Stimulated activated naive CD4-positive, alpha-beta T cell (primary cell): ENCODE results near the gene LENEP.

Experiments used
- DNase-seq, 6 experiments: peaks; one replicate each; lab custom pipeline; 2025; lab: John Stamatoyannopoulos, UW

LENEP gene, protein sequence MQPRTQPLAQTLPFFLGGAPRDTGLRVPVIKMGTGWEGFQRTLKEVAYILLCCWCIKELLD

DNA sequence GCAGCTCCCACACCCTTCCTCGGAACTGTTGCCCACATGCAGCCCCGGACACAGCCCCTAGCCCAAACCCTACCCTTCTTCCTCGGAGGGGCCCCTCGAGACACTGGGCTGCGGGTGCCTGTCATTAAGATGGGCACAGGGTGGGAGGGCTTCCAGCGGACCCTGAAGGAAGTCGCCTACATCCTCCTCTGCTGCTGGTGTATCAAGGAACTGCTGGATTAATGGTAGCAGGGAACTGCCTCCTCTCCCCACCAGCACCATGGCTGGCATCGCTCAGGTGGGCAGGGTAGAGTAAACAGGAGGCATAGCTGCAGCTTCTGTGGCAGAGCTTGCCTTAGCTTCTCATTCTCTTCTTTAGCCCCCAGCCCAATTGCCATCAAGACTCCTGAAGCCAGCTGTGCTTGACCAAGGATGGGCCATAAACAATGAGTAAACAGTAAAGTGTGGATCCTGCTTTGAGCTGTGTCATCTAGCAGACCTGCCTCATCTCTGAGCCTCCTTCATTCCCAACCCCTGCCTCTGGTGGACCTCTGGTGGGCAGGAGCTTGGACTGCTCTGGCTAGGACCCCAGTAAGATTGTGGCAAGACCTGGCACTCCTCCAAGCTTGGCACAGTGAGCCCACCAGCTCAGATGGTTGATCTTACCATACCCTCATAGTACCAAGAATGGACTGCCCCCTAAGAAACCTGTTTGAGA is at the start of gene LENEP:
Gene LENEP (plus strand): TSS at position 15 of the 697 bp plus-strand sequence. CDS start 22 bp downstream, at position 37.
- DNase-seq: no peak

DNA sequence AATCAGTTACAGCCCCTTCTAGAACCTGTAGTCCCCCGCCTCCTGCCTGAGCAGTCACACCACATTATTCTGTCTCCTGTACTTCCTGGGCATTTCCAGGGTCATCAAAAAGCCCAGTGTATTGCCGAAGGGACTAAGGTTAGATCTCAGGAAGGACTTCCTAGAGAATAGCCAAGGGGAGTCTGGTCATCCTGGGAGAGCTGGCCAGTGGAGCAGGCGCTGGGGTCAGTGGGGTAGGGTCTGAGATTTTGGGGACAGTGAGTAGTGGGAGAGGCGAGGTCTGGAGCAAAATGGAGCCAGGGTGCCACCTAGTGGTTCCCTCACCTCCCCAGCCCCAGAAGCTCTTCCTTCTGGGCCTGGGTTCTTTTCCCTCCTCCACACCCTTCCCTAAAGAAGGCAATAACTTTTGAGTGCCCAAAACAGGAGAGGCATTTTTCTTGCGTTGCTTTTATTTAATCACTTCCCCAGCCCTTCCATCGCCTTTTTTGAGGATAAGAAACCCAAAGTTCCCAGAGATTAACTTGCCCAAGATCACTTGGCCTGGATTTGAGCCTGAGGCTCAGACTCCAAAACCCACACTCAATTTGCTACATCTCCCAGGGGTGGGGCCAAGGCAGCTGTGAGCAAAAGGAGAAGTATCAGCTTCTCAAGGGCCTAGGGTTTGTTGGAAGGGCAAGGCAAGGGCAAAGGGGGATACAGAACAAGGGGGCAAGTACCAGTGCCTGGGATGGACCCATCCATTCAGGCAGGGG is 49.6 kb upstream of the LENEP start:
- DNase-seq: peak in 4 of 6 experiments; percentile 20 to 30 (median 24)

DNA sequence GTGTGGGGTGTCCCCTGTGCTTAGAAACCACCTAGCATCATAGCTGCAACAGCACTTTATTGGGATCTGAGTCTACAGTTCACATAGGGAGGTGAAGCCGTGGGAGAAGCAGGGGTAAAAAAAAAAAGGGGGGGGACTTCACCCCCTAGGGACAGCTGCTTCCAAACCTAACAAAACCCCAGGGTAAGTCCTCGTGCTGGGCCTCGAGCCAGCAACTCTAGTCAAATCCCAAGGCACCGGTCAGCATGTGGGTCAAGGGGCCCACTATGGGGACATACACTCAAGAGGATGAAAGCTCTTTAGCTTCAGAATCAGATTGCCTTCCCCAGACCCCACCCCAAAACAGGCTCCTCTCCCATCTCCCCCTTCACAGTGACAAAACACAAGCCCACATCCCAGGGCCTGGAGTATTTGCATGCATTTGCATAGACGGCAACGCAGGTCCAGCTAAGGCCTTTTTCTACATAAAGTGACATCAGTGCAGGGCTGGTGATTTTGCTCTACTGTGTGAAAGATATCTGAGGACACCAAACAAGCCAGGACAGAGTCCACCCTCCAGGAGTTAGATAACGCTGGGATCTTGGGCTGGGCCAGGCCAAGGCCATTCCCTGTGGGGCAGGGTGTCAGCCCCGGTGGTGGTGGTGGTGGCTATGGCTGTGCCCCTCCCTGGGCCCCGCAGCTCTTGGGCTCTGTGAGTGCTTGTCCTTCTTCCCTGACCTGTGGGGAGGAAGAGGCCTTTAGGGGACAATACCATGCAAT is 48.8 kb upstream of the LENEP start:
- no peak for DNase-seq

DNA sequence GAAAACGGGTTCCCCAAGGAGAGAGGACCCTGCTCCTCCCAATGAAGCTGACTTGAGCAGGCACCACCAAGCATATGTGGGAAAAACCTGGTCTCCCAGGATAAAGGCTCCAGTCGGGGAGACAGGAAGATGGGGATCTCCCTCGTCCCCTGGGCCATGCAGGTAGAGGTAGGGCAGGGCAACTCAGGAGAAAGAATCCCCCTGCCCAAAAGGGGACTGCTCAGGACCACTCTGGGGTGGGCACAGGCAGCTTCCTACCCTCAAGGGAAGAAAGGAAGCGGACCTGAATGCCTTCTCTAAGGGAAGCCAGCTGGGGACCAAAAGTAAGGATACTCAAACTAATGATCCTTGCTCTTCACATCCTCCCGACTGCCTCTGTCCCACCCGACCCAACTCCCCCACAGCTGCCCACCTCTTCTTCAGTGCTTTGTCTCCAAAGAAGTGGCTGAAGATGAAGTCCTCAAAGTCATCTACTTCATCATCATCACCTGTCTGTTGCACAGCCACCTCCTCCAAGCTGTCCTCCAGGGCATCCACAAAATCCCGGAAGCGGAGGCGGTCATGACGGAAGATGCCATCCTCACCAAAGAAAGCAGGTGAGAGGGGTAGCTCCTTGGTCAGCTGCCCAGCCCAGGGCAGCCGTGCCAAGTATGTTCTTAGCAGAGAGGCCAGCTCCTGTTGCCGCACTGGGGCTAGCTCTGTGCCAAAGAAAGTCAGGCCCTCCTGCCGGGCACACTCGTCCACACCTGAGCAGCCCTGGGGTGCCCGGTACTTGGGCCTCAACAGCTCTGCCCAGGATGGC is 48.0 kb upstream of the LENEP start:
- DNase-seq: no peak

DNA sequence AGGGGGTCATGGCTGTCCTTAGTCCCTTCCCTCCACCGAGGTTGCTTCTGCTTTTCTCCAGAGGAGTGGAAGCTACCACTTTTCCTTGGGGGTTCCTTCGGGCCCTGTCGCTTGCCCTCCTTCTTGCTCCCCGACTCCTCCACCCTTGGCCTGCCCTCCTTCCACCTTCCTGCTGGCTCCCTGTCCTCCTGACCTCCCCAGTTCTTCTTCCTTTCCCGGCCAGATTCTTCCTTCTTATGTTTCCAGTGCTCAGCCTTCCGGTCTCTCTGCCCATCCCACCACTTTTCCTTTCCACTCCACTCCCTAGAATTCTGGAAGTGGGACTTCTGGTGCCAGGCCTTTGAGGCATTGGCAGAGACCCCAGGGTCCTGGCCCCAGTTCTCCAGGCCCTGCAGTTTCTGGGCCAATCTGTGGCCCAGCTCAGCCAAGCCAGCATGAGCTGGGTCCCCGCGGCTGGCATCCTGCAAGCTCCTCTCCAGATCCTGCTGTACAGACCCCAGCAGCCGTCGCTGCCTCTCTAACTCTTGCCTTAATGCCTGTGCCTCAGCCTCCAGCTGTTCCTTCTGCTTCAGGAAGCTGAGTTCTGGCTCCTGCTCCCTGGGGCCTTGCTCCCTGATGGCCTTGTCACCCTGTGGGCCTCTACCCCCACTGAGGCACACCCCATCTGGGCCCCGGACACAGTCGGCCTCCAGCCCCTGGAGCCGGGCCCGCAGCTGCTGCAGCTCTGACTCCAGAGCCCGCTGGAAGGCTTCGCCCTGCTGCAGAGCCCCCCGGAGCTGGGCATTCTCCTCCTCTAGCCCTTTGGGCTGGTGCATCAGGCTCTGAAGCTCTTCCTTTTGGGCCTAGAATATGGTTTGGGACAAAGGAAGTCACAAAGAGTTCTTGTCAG is 47.2 kb upstream of the LENEP start:
- no peak for DNase-seq

DNA sequence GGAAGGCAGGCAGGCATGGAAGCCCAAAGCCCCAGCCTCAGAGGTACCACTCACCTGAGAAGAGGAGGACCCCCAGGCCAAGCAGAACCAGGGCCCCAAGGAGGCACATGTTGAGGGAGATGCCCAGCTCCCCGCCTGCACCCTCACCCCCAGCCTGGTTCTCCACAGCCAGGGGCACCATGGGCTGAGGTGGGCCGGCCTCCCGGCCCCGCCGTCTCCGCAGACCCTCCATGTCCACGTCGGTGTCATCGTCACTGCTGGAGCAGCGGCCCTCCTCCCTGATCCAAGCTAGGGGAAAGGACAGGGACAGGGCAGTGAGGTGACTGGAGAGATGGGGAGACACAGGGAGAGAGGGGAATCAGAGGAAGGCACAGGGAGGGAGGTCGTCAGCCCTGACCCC is 45.3 kb upstream of the LENEP start:
- no peak for DNase-seq

DNA sequence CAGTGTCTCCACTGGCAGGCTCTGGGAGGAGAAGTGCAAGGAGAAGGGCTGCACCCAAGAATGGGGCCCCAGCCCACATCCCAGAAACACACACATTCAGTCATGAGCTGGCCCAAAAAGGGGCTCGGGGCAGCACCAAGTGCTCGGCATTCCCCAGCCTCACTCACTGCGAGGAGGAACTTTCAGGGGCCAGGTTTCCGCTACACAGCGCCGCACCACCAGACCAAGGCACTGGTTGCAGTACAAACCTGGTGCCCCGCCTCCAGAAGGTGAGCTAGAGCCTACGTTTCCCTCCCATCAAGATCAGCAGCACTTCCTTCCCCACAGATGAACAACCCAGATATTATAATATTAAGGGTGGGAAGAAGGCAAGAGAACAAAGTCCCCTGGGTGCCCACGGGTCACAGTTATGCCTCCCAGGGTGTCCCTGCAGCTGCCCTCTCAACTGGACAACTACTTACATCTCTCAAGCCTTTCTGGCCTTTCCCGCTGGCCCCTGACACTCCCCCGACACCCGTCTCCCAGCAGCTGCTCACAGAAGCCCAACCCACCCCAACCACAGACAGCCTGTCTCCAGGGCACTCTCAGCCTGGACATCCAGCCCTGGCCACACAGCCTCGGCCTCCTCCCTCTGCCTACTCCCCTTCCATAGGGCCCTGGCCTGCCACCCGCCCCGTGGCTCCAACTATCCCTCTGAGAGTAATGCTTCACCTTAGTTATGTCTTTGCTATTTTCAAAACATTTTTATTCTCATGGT is 41.3 kb upstream of the LENEP start:
- DNase-seq: peak; percentile 62 to 74 (median 67)

DNA sequence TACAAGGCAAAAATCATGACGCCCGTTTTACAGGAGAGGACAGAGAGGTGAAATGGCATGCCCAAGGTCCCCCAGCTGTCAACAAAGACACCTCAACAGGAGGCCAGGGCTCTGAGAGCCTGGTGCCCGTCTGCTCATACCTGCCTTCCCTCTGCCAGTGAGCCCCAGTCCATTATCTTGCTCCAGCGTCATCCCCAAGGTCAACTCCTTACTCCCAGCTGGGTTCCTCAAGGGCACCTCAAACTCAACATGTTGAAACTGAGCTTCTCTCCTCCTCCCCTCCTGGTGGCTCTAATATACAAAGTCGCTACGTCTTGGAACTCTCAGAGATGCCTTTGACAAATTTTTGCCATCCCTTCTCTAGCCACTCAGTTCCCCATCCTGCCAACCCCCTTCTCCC is 40.7 kb upstream of the LENEP start:
- peak in 1 of 6 experiments; percentile 43 for DNase-seq

DNA sequence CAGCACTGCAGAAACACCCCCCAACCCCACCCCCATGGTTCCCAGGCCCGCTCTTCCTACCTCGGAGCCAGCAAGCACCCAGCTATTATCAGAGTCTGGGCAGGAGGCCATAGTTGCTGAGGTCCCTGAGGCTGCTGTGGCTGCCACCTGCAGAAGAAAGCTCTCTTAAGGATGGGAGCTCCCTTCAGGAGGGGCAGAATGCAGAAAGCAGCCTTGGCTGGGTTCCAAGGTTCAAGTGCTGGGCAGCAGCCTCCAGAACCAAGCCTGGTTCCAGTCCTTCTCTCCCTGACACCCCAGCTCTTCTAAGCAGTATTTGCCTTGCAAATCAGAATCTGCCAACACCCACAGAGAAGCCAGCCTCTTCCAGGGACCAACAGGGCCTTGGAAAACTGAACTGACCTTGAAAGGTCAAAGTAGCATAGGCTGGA is 39.8 kb upstream of the LENEP start:
- no peak for DNase-seq

DNA sequence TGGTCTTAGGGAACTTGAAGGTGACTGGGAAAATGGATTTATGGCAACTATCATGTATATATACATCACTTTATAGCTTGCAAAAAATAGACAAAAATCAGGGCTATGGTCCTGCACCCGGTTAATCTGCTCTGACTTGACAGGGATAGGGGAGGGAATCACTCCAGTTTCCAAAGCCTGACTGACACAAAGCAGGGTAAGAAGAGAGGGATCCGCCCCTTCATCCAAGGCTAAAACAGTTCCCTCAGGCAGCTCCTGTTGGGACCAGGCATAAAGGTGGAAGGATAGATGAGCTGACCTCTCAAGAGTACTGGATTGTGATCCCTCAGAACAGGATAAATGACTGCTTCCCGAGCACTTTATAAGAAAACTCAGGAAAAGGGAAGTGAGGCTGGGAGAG is 38.8 kb upstream of the LENEP start:
- DNase-seq: no peak

DNA sequence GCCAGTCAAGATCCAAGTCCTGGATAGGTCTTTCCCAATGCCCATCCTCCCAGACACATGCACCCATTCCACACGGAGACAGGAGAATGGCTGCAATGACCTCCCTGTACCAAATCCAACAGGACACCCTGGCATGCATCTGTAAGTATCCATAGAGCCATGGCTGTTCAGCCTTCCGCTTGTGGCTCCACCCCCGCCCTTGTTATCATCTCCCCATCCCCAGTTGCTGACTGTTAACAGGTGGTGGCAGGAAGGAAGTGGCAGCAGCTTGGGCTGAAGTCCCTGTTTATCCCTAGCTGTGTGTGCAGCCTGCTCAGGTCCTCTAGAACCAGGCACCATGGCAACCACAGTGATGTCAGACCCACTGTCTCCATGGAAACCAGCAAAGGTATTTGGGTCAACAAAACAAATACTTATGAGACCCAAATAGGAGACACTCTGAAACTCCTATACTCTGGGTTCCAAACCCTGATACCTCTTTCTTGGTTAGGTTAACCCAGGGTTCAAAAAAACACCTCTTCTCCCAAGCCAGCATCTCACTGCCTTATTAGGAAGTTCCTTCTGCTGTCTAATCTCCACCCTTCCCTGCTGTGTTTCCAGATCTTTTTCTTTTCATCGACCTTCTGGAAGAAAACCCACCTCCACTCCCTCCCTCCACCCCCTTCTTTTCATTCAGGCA is 38.2 kb upstream of the LENEP start:
- DNase-seq: peak; percentile 85 to 96 (median 94)

DNA sequence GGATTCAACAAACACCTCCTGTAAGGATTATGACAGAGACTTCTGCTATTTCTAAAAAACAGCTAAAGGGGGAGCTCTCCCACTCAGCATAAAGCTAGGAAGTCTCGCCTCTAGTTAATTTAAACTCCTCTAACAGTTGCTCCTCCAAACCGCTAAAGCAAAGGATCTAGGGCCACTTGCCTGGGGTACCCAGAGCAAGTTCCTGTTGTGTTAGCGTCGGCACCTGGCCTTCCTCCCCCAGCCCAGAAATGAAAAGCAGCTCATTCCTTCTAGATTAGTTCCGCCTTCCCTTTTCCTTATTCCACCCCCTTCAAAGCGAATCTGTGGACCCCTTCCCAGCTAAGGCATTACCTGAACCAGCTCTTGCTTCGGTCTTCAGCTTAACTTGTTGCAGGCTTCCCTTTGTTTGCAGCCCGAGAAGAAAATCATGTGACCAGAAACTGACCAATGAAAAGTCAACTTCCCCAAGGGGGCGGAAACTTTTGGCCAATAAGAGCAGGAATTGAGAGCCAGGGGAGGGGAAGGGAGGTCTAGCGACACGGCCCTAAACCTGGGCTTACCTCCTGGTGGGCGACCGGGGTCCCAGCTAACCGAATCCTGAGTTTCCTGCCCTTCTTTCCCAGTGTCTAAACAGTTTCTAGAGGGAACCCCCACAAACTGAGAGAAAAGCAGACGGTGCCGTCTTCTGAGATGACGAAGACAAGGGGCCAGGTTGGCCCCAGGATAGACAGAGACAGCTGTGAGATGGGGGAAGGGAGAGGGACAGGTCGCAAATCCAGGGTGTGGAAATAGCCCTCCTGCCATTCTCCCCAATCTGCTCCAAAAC is 37.5 kb upstream of the LENEP start, which contains the start of gene PBXIP1:
Gene PBXIP1 (minus strand): TSS at position 382 of the 826 bp plus-strand sequence. CDS start 2,378 bp downstream, outside the sequence.
- DNase-seq: peak; percentile 71 to 92 (median 86)

DNA sequence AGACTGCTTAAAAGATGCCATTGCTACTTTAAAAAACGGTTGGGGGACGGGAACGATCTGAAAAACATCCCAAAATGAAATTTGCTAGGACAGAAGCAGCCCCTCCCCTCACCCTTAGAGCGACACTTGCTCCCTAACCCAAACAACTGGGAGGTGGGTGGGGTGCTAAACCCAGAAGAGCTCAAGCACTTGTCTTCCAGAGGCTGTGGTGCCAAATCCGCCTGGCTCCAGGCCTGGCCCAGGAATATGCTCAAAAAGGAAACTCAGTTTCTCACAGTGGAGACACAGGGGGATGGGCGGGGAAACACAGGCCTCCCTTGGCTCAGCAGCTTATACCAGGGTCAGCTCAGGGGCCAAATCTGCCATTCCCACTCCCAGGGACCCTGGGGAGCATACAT is 36.8 kb upstream of the LENEP start:
- DNase-seq: no peak

DNA sequence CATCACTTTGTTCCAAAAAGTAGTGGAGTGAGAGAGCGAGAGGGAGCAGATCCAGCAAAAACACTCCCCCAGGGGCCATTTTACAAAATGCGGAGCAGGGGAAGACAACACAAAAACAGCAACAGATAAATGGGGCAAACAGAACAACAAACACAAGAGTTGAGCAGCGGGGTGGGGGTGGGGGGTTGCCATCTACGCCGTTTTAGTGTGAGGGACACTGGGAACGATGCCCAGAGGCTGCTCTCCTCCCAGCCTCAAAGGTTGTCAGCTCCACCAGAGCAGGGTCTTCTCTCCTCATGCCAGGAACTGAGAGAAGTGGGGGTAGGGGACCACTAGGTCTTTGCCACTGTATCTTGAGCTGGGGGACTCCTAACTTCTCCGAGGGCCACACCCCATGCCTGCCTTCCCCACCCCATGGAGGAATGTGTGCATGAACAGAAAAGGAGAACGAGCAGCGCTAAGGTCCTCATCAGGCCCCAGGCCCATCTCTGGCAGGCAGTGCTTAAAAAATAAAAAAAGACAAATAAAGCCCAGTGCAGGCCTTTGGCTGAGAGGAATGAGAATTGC is 36.2 kb upstream of the LENEP start:
- DNase-seq: no peak

DNA sequence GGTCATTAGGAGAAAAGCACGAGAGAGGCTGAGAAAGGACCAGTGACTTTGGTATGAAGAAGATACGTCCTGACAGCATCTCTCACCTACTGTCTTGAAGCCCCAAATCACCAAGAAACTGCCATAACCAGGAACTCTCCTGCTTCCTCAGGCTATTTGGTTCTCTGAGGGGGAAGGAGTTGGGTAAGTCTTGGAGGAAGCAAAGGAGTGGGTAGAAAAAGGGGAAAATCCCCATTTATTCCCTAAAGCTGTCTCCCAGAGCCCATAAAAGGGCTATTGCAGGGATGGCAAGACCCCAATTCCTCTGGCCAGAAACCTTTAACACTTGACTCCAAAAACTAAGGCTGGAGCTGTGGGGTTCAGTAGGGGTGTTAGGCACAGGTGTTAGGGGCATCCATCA is 35.4 kb upstream of the LENEP start:
- DNase-seq: no peak

DNA sequence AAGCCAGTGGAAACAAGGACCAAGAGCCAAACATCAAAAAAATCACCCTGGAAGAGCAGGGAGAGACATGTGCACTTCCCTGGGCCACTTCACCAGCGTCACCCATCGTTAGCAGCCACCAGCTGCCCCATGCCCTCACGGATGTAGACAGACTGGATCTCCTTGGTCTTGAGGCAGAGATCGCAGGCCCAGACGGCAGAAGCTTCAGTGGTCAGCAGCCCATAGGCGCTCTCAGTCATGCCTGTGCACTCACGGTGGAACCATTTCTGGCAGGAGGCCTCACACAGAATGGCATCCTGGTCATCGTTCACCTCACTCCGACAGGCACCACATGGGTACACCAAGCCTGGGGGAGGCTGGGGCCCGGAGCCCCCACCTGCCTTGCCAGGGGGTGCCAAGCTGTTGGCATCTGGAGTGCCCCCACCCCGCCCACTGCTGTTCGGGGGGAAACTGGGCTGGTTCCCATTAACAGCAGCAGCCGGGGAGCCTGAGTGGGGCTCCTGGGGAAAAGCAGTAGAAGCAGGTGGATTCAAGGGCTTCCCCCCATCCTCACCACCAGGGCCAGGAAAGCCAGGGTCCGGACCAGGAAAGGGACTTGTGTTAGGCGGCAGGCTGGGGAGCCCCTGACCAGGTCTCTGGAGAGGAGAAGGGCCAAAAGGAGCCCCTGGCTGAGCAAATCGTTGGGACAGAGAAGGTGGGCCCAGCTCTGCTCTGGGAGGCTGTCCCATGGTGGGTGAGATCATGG is 34.5 kb upstream of the LENEP start:
- no peak for DNase-seq

DNA sequence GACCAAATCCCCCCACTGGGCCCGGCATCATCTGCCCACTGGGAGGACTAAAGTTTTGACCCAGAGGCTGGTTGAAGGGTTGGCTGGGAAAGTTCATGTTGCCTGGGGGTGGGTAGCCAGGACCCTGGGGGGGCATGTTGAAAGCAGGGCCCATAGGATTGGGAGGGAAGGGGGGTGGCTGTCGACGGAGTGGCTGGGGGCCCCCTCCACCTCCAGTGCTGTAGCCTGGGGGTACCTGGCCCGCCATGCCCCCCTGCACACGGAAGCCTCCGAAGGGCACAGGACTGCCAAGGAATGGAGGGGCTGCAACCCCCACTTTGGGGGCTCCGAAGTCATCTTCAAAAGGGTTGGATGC is 34.0 kb upstream of the LENEP start:
- no peak for DNase-seq
